Measurements from ENCODE around the gene PPP2R5E.
"Not testable (repeated sequence)": the region's sequence is repeated elsewhere in the genome, so short reads cannot be mapped to it uniquely, and the experiment has no call there.

Gene PPP2R5E

GRCh38 chr14:63543000-63543825 is at the start of gene PPP2R5E:
Gene PPP2R5E (minus strand): TSS chr14:63543377. CDS start chr14:63539685, 3,692 bp downstream.
- in situ Hi-C loops (cut with HindIII; ENCODE audit: low pct_ligation_motif_present, low pct_unique_long_range_greater_than_20kb, low sequenced_read_pairs): no loop called here

DNA sequence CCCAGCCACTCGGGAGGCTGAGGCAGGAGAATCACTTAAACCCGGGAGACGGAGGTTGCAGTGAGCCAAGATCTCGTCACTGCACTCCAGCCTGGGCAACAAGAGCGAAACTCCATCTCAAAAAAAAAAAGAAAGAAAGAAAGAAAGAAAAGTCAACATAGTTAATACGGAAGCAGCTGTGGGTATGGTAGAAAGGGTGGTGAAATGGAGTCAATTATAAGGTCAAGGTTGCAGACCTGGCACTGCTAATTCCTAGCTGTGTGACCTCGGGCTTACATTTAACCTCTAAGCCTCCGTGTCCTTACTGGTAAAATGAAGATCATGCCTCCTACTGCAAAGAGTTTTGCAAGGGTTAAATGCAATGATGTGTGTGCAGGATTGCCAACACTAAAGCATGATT is 39.9 kb upstream of the PPP2R5E start:
- DNase-seq; in situ Hi-C loops (cut with HindIII; ENCODE audit: low pct_ligation_motif_present, low pct_unique_long_range_greater_than_20kb, low sequenced_read_pairs): not testable (repeated sequence)

More at GRCh38 chr14:63543000-63543825, at the start of gene PPP2R5E:
- DNase-seq: peak; percentile 97

GRCh38 chr14:63581491-63581890 is 38.3 kb upstream of the PPP2R5E start:
- in situ Hi-C loops (cut with HindIII; ENCODE audit: low pct_ligation_motif_present, low pct_unique_long_range_greater_than_20kb, low sequenced_read_pairs): no loop called here
- no peak for DNase-seq

DNA sequence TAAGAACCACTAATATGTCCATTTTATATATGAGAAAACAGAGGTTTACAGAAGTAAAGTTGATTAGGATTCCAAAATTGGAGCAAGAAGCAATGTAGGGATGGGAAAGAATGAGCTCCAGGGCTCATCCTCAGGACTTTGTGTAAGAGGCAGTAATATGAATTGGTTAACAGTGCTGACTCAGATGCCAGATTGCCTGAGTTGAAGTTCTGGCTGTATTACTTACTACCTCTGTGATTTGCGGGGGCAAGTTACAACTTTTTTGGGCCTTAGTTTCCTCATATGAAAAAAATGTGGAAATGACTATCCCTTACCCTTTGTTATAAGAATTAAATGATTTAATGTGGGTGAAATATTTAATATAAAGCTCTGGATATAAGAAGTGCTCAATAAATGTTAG is 35.1 kb upstream of the PPP2R5E start:
- in situ Hi-C loops (cut with HindIII; ENCODE audit: low pct_ligation_motif_present, low pct_unique_long_range_greater_than_20kb, low sequenced_read_pairs): no loop called here
- no peak for DNase-seq

- DNase-seq: no peak
- in situ Hi-C loops (cut with HindIII; ENCODE audit: low pct_ligation_motif_present, low pct_unique_long_range_greater_than_20kb, low sequenced_read_pairs): no loop called here
Measured at GRCh38 chr14:63573581-63573980, 30.4 kb upstream of the PPP2R5E start.

GRCh38 chr14:63565448-63565847 is 22.3 kb upstream of the PPP2R5E start:
- in situ Hi-C loops (cut with HindIII; ENCODE audit: low pct_ligation_motif_present, low pct_unique_long_range_greater_than_20kb, low sequenced_read_pairs): no loop called here
- no peak for DNase-seq

GRCh38 chr14:63564318-63564717 is 21.1 kb upstream of the PPP2R5E start:
- no peak for DNase-seq
- in situ Hi-C loops (cut with HindIII; ENCODE audit: low pct_ligation_motif_present, low pct_unique_long_range_greater_than_20kb, low sequenced_read_pairs): no loop called here

DNA sequence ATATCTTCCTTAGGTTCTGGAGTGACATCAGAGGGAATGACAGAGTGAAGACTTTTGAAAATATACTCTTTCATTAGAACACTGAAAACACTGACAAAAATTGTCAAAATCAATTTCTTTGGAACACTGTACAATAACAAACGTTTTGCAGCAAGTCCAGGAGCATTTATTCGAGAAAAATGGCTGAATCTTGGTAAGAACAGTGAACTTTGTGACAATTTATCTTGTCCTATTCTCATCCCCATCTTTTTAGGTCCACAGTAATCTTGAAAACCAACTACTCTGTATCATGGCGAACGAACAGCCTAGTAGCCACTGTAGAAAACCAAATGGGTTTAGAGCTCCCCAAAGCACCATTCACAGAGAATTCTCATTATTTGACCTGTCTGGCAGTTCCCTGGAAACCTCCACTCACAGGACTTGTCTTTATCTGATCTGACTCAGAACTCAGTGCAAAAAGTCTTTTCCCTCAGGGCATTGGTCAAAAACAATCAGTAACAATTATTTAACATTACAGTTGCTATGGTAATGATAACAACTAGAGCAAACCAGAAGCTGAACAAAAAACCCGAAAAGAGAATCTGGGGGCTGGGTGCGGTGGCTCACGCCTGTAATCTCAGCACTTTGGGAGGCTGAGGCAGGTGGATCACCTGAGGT is 20.3 kb upstream of the PPP2R5E start:
- in situ Hi-C loops (cut with HindIII; ENCODE audit: low pct_ligation_motif_present, low pct_unique_long_range_greater_than_20kb, low sequenced_read_pairs): no loop called here
- DNase-seq: no peak

DNA sequence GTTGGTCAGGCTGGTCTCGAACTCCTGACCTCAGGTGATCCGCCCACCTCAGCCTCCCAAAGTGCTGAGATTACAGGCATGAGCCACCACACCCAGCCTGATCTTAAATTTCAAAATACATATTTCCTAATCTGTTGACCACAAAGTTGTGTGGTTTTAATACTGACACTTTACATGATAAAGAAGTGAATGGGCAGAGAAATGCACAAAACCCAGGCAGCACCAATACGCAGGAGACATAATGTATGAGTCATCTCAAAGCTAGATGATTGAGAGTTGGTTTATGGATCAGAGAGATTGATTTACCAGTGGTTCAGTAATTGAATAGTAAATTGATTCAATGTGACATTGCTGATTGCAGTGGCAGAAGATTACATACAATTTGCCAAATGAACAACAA is 19.2 kb upstream of the PPP2R5E start:
- in situ Hi-C loops (cut with HindIII; ENCODE audit: low pct_ligation_motif_present, low pct_unique_long_range_greater_than_20kb, low sequenced_read_pairs): no loop called here
- no peak for DNase-seq

DNA sequence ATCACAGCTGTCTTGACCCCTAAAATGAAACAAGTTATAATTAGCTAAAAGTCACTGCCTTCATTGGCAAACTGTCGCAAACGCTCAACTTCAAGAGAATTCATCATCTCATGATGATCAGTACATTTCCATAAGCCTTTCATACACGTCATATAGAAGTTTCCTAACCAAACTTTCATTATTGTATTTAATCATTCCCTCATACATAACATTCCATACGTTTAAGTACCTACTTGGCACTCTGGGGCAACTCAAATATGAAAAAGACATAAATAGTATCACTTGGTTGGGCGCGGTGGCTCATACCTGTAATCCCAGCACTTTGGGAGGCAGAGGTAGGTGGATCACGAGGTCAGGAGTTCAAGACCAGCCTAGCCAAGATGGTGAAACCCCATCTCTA is 12.4 kb upstream of the PPP2R5E start:
- in situ Hi-C loops (cut with HindIII; ENCODE audit: low pct_ligation_motif_present, low pct_unique_long_range_greater_than_20kb, low sequenced_read_pairs): no loop called here
- no peak for DNase-seq

- in situ Hi-C loops (cut with HindIII; ENCODE audit: low pct_ligation_motif_present, low pct_unique_long_range_greater_than_20kb, low sequenced_read_pairs): no loop called here
- DNase-seq: peak; percentile 13
Measured at GRCh38 chr14:63551332-63551731, 8.2 kb upstream of the PPP2R5E start.

DNA sequence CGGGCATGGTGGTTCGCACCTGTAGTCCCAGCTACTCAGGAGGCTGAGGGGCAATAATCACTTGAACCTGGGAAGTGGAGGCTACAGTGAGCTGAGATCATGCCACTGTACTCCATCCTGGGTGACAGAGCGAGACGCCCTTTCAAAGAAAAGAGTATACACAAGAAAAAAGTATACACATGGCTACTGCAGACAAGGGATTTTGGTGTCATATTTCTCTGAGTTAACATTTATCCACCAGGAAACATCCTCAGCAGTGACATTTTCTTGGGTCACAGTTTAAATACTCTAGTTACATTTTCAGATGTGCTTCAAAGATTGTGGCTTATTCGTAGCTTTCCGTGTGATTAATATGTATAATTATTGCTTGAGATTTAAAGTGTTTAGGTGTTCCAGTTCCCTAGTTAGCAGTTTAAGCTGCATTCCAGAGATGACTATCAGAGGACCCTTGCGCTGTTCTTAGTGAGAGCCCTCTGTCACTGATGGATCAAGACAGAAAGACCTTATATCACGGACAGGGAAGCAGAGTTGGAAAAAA is 4.7 kb upstream of the PPP2R5E start:
- in situ Hi-C loops (cut with HindIII; ENCODE audit: low pct_ligation_motif_present, low pct_unique_long_range_greater_than_20kb, low sequenced_read_pairs): no loop called here

GRCh38 chr14:63545431-63545830 is 2.3 kb upstream of the PPP2R5E start:
- no peak for DNase-seq
- in situ Hi-C loops (cut with HindIII; ENCODE audit: low pct_ligation_motif_present, low pct_unique_long_range_greater_than_20kb, low sequenced_read_pairs): no loop called here

More for the DNA sequence above, 4.7 kb upstream of the PPP2R5E start:
- DNase-seq: no peak

DNA sequence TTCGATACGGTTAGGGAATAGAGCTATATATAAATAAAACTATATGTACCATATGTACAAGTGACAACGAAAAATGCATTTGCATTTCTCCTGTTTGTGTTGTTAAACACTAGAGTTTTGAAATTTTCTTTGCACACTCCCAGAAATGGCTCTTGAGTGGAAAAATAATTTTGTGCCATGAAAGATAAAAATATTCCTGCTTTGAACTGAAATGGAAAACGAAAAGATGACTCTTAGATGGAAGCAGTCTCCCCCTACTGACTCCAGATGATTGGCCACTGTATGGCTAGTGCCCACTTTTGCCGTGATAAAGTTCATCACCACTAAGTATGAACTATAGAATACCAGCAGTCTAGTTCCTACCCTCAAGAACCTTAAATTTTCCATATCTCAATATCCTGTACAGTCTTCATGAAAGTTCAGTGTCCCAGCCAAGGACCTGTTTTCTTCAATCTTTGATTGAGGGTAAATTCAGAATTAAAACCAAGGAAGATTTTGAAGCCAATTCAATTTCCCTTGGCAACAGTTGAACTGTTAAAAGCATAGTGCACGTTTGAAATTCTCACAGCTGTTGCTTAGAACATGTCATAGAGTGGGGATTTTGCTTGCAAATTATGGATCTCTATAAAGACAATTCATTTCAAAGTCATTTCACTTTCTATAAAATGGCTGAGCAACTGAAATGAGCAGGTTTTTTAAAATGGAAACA is 1.6 kb upstream of the PPP2R5E start:
- peak; percentile 48 for DNase-seq
- in situ Hi-C loops (cut with HindIII; ENCODE audit: low pct_ligation_motif_present, low pct_unique_long_range_greater_than_20kb, low sequenced_read_pairs): no loop called here

- in situ Hi-C loops (cut with HindIII; ENCODE audit: low pct_ligation_motif_present, low pct_unique_long_range_greater_than_20kb, low sequenced_read_pairs): no loop called here
- no peak for DNase-seq
Measured at GRCh38 chr14:63543826-63544406, 739 bp upstream of the PPP2R5E start.

DNA sequence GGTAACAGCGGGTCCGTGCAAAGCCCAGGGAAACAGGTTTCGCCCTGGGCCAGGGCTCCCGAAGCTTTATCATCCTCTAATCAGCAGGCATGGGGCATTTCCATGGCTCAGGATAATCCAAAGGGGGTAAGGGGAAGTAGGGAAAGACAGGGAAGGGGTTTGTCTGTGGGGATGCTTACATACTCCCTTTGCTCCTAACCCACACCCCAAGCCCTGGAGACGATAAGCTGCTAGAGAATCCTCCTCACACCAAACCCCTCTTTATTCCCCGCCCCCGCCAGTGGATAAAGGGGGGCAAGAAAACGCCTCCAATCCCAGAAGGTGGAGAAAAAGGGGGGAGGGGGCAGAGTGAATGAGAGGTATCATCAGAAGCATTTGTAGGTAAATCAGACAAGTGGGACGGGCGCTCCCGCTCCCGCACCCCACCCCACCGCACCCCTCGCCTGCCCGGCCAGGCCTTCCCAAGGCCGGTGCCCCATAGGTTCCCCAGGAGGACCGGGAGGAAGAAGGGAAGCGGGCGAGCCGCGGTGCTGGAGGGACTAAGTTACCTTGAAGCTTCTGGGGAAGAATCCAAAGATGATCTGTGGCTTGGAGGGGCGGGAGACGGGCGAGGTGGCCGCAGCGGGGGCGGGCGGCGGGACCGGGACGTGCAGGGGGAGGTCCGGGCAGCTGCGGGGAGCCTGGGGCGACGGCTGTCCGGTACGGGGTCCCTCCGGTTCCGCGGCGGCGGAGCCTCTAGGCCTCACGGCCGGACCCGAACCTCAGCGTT is 762 bp downstream of the PPP2R5E start:
- peak; percentile 28 for DNase-seq
- in situ Hi-C loops (cut with HindIII; ENCODE audit: low pct_ligation_motif_present, low pct_unique_long_range_greater_than_20kb, low sequenced_read_pairs): no loop called here

- no peak for DNase-seq
- in situ Hi-C loops (cut with HindIII; ENCODE audit: low pct_ligation_motif_present, low pct_unique_long_range_greater_than_20kb, low sequenced_read_pairs): no loop called here
Measured at GRCh38 chr14:63535918-63536317, 7.3 kb downstream of the PPP2R5E start.

- in situ Hi-C loops (cut with HindIII; ENCODE audit: low pct_ligation_motif_present, low pct_unique_long_range_greater_than_20kb, low sequenced_read_pairs): no loop called here
Measured at GRCh38 chr14:63533474-63533873, 9.7 kb downstream of the PPP2R5E start.

More at GRCh38 chr14:63533474-63533873, 9.7 kb downstream of the PPP2R5E start:
- DNase-seq: no peak
